Erythroblast (primary cell): ENCODE results near the gene ARID1B.

ENCODE experiments used
- GATA1 ChIP-seq: IDR thresholded peaks from 2 replicates; pipeline ENCODE4 v1.6.1; 2011; ENCODE audit warnings: low read depth, mild to moderate bottlenecking, control low read depth, low read length, moderate library complexity
- POLR2A ChIP-seq: IDR thresholded peaks from 2 replicates; pipeline ENCODE4 v1.6.1; 2011; ENCODE audit warnings: mild to moderate bottlenecking, low read length

DNA sequence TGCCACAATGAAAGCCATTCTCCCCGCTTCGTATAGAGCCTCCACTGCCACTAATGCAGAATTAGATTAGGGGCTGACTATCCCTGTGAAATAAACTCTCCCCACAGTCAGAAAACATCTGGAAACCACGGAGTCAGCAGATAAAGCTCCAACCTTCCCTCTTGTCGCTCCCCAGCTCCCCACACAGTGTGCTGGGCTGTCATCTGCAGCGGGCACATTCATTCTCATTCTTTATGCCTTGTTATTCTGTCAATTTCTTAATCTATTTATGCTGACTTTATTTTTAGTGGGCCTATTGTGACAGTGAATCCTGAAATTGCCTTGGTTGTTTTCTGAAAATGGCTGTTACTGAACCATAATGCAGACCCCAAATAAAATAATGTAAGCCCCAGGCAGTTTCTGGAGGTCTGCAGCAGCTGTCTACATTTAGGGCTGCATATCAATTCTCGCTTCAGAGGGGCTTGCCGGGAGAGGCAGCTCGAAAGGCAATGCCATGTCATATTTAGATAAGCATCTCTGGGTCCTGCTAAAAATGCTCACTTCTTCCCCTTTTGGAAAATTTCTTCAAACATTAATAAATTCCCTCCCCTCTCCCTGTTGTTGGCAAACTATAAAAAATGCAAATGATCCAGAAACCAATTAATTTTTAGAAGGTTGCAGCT, 474.5 kb downstream of the ARID1B start:
- TF ChIP-seq POLR2A (no peak), GATA1 (no peak)
